ENCODE results near the gene CPA1.
A peak's percentile ranks its signal among the peaks of the same experiment; 100 is the strongest.

The CPA1 gene

GRCh38 chr7:130344271-130344866 is 35.9 kb upstream of the CPA1 start, which contains the start of gene CPA5:
CPA5 (plus strand) TSS chr7:130344816; CDS start chr7:130346486, 1,670 bp downstream.
- no peak within 1 kb of the TSS for H3K4me3 ChIP-seq (ENCODE audit: low read depth, low read length)
- no peak for TF ChIP-seq ZNF561 (tag by site-specific recombination; IDR thresholded peaks at IDR 0.05; ENCODE audit: borderline replicate concordance)
- no peak for TF ChIP-seq ZNF830 (tag by site-specific recombination; IDR thresholded peaks at IDR 0.05; ENCODE audit: low read depth)
- no peak for TF ChIP-seq ZNF558 (tag by site-specific recombination; IDR thresholded peaks at IDR 0.05)
- TF ChIP-seq ZNF549 (tag by site-specific recombination; IDR thresholded peaks at IDR 0.05) = no peak
- no peak for TF ChIP-seq MZF1 (tag by site-specific recombination; IDR thresholded peaks at IDR 0.05; ENCODE audit: borderline replicate concordance)
- no peak for TF ChIP-seq ZNF544 (tag by site-specific recombination; IDR thresholded peaks at IDR 0.05)
- no peak for TF ChIP-seq ZNF518A (tag by site-specific recombination; conservative IDR thresholded peaks at IDR 0.05; ENCODE audit: low read depth)
- no peaks in the 10 kb centered on the region for H3K36me3 ChIP-seq (ENCODE audit: control insufficient read depth in 2 of 2, insufficient read depth in 1 of 2, low read length in 2 of 2)
- POLR2A ChIA-PET = no interaction called here
- CTCF ChIA-PET = interaction anchor here (0.6 kb wide), 1 partner anchor 1252 kb away, joined by 4 read pairs; no protein-coding TSS in a partner anchor
- H3K27ac ChIP-seq (ENCODE audit: extremely low read depth, low read depth, low read length) = no peak within 1 kb of the TSS
- no peaks in the 10 kb centered on the region for H3K4me1 ChIP-seq (ENCODE audit: control insufficient read depth, insufficient read depth, low read length)
- no peaks in the 10 kb centered on the region for H3K9me3 ChIP-seq (ENCODE audit: control insufficient read depth, insufficient read depth, low read depth, low read length)

GRCh38 chr7:130345136-130345535 is 35.2 kb upstream of the CPA1 start:
- Histone ChIP-seq H3K27ac (ENCODE audit: extremely low read depth, low read depth, low read length) (no peak overlapping the region), H3K4me3 (ENCODE audit: low read depth, low read length) (no peak overlapping the region), H3K4me1 (ENCODE audit: control insufficient read depth, insufficient read depth, low read length) (no peaks in the 10 kb centered on the region), H3K36me3 (ENCODE audit: control insufficient read depth in 2 of 2, insufficient read depth in 1 of 2, low read length in 2 of 2) (no peaks in the 10 kb centered on the region), H3K9me3 (ENCODE audit: control insufficient read depth, insufficient read depth, low read depth, low read length) (no peaks in the 10 kb centered on the region)
- ChIA-PET CTCF (interaction anchor here (0.5 to 0.7 kb wide), 2 partner anchors 11 to 188 kb away, joined by 3 to 4 read pairs; no protein-coding TSS in a partner anchor), POLR2A (no interaction called here)
- TF ChIP-seq ZBTB17 (tag by site-specific recombination; IDR thresholded peaks at IDR 0.05) = peak; percentile 67
- TF ChIP-seq PRDM1 (tag by site-specific recombination; IDR thresholded peaks at IDR 0.05) = 0 out of 2 replicates have a peak, but pooled peaks have one; percentile 1
- TF ChIP-seq OVOL3 (tag by site-specific recombination; IDR thresholded peaks at IDR 0.05) = no peak
- 0 out of 2 replicates have a peak, but pooled peaks have one; percentile 12 for TF ChIP-seq ZIC2 (tag by site-specific recombination; IDR thresholded peaks at IDR 0.05)
- peak; percentile 49 for TF ChIP-seq ZNF341 (tag by site-specific recombination; IDR thresholded peaks at IDR 0.05; ENCODE audit: low read depth)
- TF ChIP-seq ZNF571 (tag by site-specific recombination; IDR thresholded peaks at IDR 0.05) = no peak

GRCh38 chr7:130345725-130346124 is 34.6 kb upstream of the CPA1 start:
- ChIA-PET CTCF (interaction anchor here (0.6 kb wide), 1 partner anchor 406 kb away, joined by 3 read pairs; no protein-coding TSS in a partner anchor), POLR2A (no interaction called here)
- Histone ChIP-seq H3K4me1 (ENCODE audit: control insufficient read depth, insufficient read depth, low read length) (no peaks in the 10 kb centered on the region), H3K9me3 (ENCODE audit: control insufficient read depth, insufficient read depth, low read depth, low read length) (no peaks in the 10 kb centered on the region), H3K4me3 (ENCODE audit: low read depth, low read length) (no peak overlapping the region), H3K36me3 (ENCODE audit: control insufficient read depth in 2 of 2, insufficient read depth in 1 of 2, low read length in 2 of 2) (no peaks in the 10 kb centered on the region), H3K27ac (ENCODE audit: extremely low read depth, low read depth, low read length) (no peak overlapping the region)
- TF ChIP-seq ZNF629 (tag by site-specific recombination; IDR thresholded peaks at IDR 0.05) (no peak), ZNF202 (tag by site-specific recombination; IDR thresholded peaks at IDR 0.05; ENCODE audit: borderline replicate concordance) (no peak), ZNF221 (tag by site-specific recombination; IDR thresholded peaks at IDR 0.05; ENCODE audit: borderline replicate concordance) (no peak), ZNF707 (tag by site-specific recombination; IDR thresholded peaks at IDR 0.05) (no peak), SP2 (tag by site-specific recombination; IDR thresholded peaks at IDR 0.05) (no peak), ZNF239 (tag by site-specific recombination; IDR thresholded peaks at IDR 0.05) (no peak), ZNF37A (tag by site-specific recombination; IDR thresholded peaks at IDR 0.05) (no peak), BCL11B (tag by site-specific recombination; IDR thresholded peaks at IDR 0.05; ENCODE audit: low read depth) (no peak), ZBTB17 (tag by site-specific recombination; IDR thresholded peaks at IDR 0.05) (no peak), ZBTB49 (tag by site-specific recombination; IDR thresholded peaks at IDR 0.05; ENCODE audit: low read depth) (no peak), ZNF24 (tag by site-specific recombination; IDR thresholded peaks at IDR 0.05) (no peak)

Data from HEK293 (cell line).